K562 (cell line): ENCODE measurements around the gene ERGIC1.

Experiments used
- ARHGAP35 ChIP-seq: fragments of 450-650 bp; IDR thresholded peaks from 2 replicates; pipeline ENCODE4 v1.6.1; 2018; ENCODE audit not compliant: partially characterized antibody
- ERF ChIP-seq: fragments of 450-650 bp; formaldehyde crosslinking; IDR thresholded peaks from 2 replicates; pipeline ENCODE4 v1.4.0; 2020; ENCODE audit warnings: mild to moderate bottlenecking, mixed read lengths
- PPARD ChIP-seq: fragments of 250-450 bp; sonication (Bioruptor Pico); IDR thresholded peaks from 2 replicates; pipeline ENCODE4 v1.8.0; 2022; ENCODE audit warnings: inconsistent platforms, mild to moderate bottlenecking, moderate library complexity
- ZNF707 ChIP-seq: fragments of 250-450 bp; sonication (Bioruptor Pico); conservative IDR thresholded peaks from 2 replicates; pipeline ENCODE4 v1.8.0; 2022; ENCODE audit warnings: inconsistent platforms, mild to moderate bottlenecking, moderate library complexity
- TF ChIP-seq, protein P1 (sequence below): sonication (generic); formaldehyde crosslinking; IDR thresholded peaks from 2 replicates; pipeline ENCODE4 v1.4.0; 2020; ENCODE audit warnings: mild to moderate bottlenecking, missing genetic modification reagents
- TF ChIP-seq, protein P2 (sequence below), 3 experiments: IDR thresholded peaks in 2 of 3; conservative IDR thresholded peaks in 1 of 3; 2 replicates each; pipeline ENCODE4 v1.5.1; 2011 to 2012; ENCODE audit warnings: low read length in 3 of 3, mild to moderate bottlenecking in 3 of 3, control low read depth in 2 of 3, improper control_type of control experiment in 1 of 3, inconsistent platforms in 1 of 3, low read depth in 1 of 3, mixed read lengths in 1 of 3, moderate library complexity in 1 of 3; ENCODE audit not compliant: insufficient read depth in 2 of 3

DNA sequence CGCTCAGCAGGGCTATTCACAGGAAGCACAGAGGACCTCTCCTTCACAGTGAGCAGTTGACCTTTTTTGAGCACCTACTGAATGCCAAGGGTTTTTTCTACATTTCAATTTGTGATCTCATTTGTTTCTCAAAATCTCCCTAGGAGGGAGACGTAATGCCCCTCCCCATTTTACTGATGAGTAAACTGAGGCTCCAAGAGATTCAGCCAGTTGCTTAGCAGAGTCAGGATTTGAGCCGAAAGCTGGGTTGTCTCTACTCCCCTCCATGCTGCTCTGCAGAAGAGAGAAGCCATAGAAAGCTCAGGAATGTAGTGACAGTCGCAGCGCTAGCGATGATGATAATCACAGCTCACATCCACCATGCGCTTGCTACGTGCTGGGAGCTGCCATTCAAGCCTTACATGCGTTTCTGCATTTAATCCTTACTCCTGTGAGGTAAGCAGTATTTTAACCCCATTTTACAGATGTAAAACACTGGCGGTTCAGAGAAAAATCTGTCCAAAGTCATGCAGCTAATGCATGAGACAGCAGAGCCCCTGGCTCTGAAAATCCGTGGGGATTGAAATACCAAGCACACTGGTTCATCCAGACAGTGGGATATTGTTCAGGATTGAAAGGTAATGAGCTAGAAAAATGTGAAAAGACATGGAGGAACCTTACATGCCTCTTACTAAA is 33.8 kb downstream of the ERGIC1 start:
- TF ChIP-seq ARHGAP35 (no peak), ZNF707 (CRISPR knock-in tag) (no peak), PPARD (no peak), ERF (no peak)
- TF ChIP-seq, protein P1, sequence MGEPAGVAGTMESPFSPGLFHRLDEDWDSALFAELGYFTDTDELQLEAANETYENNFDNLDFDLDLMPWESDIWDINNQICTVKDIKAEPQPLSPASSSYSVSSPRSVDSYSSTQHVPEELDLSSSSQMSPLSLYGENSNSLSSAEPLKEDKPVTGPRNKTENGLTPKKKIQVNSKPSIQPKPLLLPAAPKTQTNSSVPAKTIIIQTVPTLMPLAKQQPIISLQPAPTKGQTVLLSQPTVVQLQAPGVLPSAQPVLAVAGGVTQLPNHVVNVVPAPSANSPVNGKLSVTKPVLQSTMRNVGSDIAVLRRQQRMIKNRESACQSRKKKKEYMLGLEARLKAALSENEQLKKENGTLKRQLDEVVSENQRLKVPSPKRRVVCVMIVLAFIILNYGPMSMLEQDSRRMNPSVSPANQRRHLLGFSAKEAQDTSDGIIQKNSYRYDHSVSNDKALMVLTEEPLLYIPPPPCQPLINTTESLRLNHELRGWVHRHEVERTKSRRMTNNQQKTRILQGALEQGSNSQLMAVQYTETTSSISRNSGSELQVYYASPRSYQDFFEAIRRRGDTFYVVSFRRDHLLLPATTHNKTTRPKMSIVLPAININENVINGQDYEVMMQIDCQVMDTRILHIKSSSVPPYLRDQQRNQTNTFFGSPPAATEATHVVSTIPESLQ (CRISPR knock-in tag): no peak
- TF ChIP-seq, protein P2, sequence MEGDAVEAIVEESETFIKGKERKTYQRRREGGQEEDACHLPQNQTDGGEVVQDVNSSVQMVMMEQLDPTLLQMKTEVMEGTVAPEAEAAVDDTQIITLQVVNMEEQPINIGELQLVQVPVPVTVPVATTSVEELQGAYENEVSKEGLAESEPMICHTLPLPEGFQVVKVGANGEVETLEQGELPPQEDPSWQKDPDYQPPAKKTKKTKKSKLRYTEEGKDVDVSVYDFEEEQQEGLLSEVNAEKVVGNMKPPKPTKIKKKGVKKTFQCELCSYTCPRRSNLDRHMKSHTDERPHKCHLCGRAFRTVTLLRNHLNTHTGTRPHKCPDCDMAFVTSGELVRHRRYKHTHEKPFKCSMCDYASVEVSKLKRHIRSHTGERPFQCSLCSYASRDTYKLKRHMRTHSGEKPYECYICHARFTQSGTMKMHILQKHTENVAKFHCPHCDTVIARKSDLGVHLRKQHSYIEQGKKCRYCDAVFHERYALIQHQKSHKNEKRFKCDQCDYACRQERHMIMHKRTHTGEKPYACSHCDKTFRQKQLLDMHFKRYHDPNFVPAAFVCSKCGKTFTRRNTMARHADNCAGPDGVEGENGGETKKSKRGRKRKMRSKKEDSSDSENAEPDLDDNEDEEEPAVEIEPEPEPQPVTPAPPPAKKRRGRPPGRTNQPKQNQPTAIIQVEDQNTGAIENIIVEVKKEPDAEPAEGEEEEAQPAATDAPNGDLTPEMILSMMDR (IDR thresholded peaks at IDR 0.05 in 2 of 3, conservative IDR thresholded peaks at IDR 0.05 in 1 of 3; ENCODE audit: insufficient read depth in 2 of 3, low read depth in 1 of 3, low read length in 3 of 3): no peak
